AG08395 (cell line): ENCODE data around the gene OGT.
"Not testable (repeated sequence)": the region's sequence is repeated elsewhere in the genome, so short reads cannot be mapped to it uniquely, and the experiment has no call there.

ENCODE experiments used
- DNase-seq: peaks from one replicate; pipeline ENCODE4 v3.0.0; 2012; ENCODE audit warnings: mixed read lengths, low spot score

The OGT gene

DNA sequence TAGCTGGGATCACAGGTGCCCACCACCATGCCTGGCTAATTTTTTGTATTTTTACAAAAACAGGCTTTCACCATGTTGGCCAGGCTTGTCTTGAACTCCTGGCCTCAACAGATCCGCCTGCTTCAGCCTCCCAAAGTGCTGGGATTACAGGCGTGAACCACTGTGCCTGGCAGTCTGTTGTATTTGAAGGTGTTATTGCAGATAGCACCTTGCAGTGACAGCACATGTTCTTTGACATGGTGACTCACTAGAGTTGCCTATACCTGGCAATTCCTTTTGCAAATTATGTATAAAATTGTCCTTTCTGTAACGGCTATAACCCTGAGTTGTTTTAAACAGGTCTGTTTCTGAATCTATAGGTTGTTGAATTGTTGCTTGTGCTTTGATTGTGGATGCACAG, 7.9 kb downstream of the OGT start:
- DNase-seq, result no peak

GRCh38 chrX:71541210-71542022, 8.5 kb downstream of the OGT start:
- no peak for DNase-seq

DNA sequence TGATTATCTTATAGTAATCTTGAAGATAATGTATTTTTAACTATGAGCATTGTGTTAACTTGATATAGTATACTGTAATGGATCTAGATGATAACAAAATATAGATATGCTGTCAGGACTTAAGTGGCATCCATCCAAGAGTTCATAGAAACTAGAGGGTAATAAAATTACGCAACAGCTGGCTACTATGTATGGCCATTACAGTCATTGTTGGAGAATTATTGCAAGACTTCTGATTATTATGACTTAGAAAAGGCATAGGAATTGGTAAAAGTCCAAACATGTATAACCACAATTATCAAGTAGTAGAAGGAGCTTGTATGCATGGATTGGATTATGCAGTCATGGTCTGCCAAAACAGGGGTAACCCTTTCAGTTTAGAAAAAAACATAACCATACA, 9.5 kb downstream of the OGT start:
- DNase-seq, result no peak

DNA sequence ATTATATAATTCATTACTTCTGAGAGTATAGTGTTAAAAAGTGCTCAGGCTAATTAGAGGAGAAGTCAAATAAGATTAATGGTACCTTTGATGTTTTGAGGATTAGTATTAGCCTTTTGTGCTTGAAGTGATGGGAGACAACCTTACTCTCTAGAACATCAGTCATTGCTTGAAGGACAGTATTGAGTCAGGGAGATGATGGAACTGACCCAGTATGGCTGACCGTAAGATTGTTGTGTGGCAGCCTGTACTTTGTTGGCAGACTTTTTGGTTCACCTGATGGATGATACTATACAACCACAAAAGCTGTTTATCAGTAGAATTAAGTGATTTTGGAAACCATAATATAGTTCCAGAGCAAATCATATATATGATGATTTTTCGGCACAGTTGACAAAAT, 9.9 kb downstream of the OGT start:
- DNase-seq, result no peak

DNA sequence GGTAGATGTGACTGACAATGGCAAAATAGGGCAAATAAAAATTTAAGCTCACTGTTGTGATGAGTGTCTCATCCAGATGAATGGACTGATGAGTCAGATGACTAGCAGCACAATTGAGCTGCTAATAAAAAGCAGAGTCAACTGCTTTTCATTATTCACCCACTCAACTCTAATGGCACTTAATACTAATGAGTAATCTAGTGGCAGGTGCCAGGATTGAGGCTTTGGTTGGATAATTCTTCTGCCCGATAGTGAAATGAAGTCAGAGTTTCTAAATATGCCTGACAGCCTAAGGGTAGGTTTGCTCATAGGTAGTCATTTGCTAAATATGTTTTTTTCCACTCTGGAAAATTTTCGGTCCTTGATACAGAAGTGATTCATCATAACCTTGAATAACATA, 10.4 kb downstream of the OGT start:
- DNase-seq, result peak; percentile 45

DNA sequence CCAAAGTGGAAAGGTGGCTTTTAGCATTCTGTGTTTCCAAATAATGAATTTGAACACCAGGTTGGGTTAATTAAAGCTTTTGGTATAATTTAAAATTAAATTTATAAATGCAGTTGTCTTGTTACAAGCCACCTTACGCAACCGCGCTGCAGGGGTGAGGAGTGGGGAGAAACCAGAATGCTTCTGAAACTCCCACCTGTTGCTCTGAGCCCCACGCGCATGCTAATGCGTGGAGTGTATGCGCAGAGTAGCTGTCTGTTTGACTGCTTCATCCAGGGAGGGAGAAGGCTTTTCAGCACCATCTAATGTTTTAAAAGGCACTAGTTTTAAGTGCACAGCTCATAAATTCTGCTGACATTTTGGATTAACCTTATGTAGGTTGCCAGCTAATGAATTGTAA, 12.5 kb downstream of the OGT start:
- no peak for DNase-seq

GRCh38 chrX:71546879-71547278, 14.0 kb downstream of the OGT start:
- no peak for DNase-seq

GRCh38 chrX:71547339-71547738, 14.4 kb downstream of the OGT start:
- no peak for DNase-seq

DNA sequence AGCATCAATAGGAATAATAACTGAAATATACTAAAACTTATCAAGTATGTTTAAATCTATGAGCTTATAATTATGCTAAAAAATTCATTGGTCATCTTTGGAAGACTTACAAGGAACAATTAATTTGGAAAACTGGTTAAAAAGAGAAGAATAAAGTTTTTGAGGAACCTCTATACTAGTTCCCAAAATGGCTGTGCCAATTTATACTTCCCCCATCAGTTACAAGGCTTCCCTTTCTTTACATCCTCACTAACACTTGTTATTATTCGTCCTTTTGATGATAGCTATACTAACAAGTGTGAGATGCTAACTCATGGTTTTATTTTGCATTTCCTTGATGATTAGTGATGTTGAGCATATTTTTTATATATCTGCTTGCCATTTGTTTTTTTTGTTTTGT, 17.1 kb downstream of the OGT start:
- no peak for DNase-seq

GRCh38 chrX:71550578-71550977, 17.7 kb downstream of the OGT start:
- no peak for DNase-seq

DNA sequence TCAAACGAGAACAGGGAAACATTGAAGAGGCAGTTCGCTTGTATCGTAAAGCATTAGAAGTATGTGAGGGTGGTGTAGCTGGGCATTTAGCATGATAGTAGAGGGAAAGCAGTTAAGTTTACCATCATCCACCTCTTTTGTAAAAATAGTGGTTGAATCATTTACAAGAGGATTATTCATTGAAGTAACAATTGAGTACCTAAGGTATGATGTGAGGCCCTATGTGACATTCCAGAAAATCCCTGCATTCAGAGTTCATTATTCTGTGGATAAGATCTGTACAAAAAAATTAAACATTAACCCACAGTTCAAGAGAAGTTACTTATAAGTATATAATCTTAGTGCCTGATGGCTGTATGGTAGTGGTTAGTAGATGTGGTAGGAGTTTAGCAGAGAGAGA, 23.1 kb downstream of the OGT start:
- no peak for DNase-seq

DNA sequence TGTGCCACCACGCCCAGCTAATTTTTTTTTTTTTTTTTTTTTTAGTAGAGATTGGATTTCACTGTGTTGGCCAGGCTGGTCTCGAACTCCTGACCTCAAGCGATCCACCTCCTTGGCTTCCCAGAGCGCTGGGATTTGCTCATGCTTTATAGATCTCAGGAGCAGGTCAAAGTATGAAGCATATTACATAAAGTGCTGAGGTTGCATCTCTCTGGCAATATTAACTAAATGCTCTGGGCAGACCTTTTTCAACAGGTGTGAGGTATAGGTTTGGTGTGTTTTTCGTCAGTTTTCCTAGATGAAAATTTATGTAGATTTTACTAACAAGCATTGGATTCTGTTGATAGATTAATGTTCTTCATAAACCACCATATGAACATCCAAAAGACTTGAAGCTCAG, 26.0 kb downstream of the OGT start:
- DNase-seq, result no peak

DNA sequence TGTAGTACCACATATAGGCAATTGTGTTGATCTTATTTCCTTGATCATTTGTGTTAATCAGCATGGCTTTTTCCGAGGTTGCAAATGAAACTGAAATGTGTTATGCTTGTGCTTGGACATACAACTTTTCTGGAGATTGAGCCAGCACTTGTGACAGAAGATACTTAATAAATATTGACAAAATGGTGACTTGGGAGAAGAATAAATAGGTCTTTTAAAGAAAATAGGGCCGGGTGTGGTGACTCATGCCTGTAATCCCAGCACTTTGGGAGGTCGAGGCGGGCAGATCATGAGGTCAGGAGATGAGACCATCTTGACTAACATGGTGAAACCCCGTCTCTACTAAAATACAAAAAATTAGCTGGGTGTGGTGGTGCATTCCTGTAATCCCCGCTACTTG, 26.9 kb downstream of the OGT start:
- DNase-seq, result not testable (repeated sequence)

DNA sequence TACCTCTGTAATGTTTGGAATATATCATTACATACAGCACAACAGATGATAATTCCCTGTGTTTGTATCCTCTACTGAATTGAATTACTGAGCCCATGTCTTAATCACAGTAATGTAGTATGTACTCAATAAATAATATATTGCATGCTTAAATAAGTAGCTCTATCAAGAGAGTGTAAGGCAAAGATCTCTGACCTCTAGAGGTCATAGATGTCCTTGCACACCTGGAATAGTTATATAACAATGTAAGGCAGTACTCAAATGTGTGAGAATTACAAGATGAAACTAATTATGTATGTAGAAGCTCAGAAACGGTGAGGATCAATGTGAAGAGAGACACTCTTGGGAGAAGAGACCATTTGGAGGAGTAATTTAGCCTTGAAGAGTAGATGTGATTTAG, 31.0 kb downstream of the OGT start:
- DNase-seq, result no peak

- no peak for DNase-seq
Measured at GRCh38 chrX:71565474-71566041, 32.7 kb downstream of the OGT start.

- not testable (repeated sequence) for DNase-seq
Measured at GRCh38 chrX:71571390-71571789, 38.5 kb downstream of the OGT start.

- DNase-seq, result no peak
Measured at GRCh38 chrX:71573590-71573989, 40.7 kb downstream of the OGT start.

GRCh38 chrX:71577682-71578081, 44.8 kb downstream of the OGT start:
- DNase-seq, result no peak

- no peak for DNase-seq
Measured at GRCh38 chrX:71578253-71579135, 45.6 kb downstream of the OGT start, which contains the start of gene GCNA. Gene GCNA, plus strand, starts transcription at chrX:71578437. Its CDS starts 2,385 bp downstream, at chrX:71580822.

DNA sequence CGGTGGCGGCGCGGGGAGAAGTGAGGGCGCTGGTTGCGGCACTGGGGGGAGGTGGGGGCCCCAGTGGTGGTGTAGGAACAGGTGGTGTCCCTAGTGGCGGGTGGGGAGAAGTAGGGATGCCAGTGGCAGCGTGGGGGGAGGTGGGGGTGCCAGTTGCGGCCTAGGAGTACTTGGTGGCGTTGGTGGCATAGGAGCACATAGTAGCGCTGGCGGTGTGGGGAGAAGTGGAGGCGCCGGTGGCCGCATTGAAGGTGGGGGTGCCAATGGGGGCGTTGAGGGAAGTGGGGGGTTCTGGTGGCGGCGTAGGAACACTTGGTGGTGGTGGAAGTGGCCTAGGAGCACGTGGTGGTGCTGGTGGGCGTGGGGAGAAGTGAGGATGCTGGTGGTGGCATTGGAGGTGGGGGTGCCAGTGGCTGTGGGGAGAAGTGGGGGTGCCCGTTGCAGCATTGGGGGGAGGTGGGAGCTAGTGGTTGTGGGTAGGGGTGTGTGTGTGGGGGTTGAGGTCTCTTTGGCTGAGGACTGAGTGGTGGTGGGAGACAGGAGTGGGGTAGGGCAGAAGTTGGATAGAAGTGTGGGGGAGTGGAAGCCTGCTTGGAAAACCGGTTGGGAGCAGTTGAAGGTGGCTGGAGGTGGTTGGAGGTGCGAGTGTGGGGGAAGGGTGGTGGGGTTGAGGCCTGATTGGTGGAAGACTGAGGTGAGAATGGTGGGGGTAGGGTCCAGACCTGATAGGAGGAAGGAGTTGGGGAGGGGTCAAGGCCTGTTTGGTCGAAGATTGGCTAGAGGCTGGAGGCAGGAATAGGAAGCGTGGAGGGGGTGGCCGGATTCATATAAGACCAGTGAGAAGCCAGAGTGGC, 46.5 kb downstream of the OGT start:
- DNase-seq, result no peak

DNA sequence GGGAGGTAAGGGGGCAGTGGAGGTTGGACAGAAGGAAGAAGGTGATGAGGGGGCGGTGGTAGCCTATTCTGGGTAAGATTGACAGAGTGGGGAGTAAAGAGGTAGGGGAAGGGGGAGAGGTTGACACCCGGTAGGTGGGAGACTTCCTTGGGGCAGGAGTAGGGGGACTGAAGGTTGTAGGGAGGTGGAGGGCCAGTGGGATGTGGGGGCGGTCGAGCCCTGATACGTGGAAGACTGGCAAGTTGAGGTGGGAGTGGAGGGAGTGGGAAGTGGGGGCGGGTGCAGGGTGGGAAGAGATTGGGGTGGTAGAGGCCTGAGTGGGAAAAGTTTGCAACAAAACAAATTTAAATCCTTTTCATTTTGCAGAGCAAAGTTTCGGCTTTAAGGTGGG, 47.1 kb downstream of the OGT start:
- DNase-seq, result no peak

DNA sequence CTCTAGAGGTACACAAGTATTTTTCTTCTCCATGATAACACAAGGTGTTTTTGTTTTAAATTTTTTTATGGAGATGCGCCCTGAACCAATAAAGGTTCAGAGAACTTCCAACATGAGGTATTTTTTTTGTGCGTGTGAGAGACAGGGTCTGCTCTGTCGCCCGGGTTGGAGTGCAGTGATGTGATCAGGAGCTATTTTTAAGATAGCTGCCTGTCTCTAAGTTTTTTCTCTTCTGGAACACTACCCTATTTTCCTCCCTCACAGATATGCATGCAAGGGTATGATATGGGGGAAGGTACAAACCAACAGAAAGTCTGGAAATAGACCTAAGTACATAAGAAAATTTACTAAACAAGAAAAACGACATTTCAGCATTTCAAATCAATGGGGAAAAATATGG, 48.3 kb downstream of the OGT start:
- no peak for DNase-seq
